OCI-LY1 (cell line): ENCODE results near the gene RAB36.

Experiments used
- H2AFZ ChIP-seq: fragments of 200-600 bp; sonication (generic), shearing (Covaris generic); 2 replicates; pipeline ENCODE4 v1.6.0; 2014; ENCODE audit warnings: antibody characterized with exemption, mild to moderate bottlenecking, low read length
- H3F3A ChIP-seq: fragments of 200-600 bp; sonication (generic), shearing (Covaris generic); 2 replicates; pipeline ENCODE4 v1.6.0; 2014; ENCODE audit warnings: mild to moderate bottlenecking, antibody characterized with exemption, low read length, moderate library complexity; ENCODE audit not compliant: insufficient read depth
- H3K27ac ChIP-seq: fragments of 200-600 bp; sonication (generic); 2 replicates; pipeline ENCODE4 v1.5.1; 2014; ENCODE audit warnings: low read length, mixed run types, mild to moderate bottlenecking, low read depth; ENCODE audit not compliant: poor library complexity, severe bottlenecking
- H3K27me3 ChIP-seq: fragments of 200-600 bp; sonication (generic); 2 replicates; pipeline ENCODE4 v1.6.0; 2014; ENCODE audit warnings: antibody characterized with exemption, mild to moderate bottlenecking, low read length, moderate library complexity; ENCODE audit not compliant: insufficient read depth
- H3K36me3 ChIP-seq: fragments of 200-600 bp; sonication (generic); 2 replicates; pipeline ENCODE4 v1.6.1; 2014; ENCODE audit warnings: mild to moderate bottlenecking, antibody characterized with exemption, low read length, moderate library complexity, mixed read lengths; ENCODE audit not compliant: insufficient read depth
- H3K4me1 ChIP-seq: fragments of 200-600 bp; sonication (generic); 2 replicates; pipeline ENCODE4 v1.5.1; 2014; ENCODE audit warnings: mild to moderate bottlenecking, low read length, moderate library complexity; ENCODE audit not compliant: insufficient read depth, severe bottlenecking
- H3K4me2 ChIP-seq: fragments of 200-600 bp; sonication (generic), shearing (Covaris generic); 2 replicates; pipeline ENCODE4 v1.6.1; 2014; ENCODE audit warnings: low read length
- H3K4me3 ChIP-seq: fragments of 200-600 bp; sonication (generic); 2 replicates; pipeline ENCODE4 v1.5.1; 2014; ENCODE audit warnings: low read length, low read depth, mild to moderate bottlenecking, mixed read lengths; ENCODE audit not compliant: poor library complexity, severe bottlenecking
- H3K79me2 ChIP-seq: fragments of 200-600 bp; shearing (Covaris generic); 2 replicates; pipeline ENCODE4 v1.6.1; 2016; ENCODE audit warnings: mixed run types, low read length, mixed read lengths; ENCODE audit not compliant: insufficient read depth
- H3K9ac ChIP-seq: fragments of 200-600 bp; sonication (generic), shearing (Covaris generic); 2 replicates; pipeline ENCODE4 v1.6.1; 2014; ENCODE audit warnings: mild to moderate bottlenecking, low read length, mixed read lengths
- H3K9me2 ChIP-seq: fragments of 200-600 bp; sonication (generic), shearing (Covaris generic); 2 replicates; pipeline ENCODE4 v1.6.1; 2014; ENCODE audit warnings: low read depth, mild to moderate bottlenecking, low read length, mixed read lengths
- H3K9me3 ChIP-seq: fragments of 200-600 bp; shearing (Covaris generic); 2 replicates; pipeline ENCODE4 v1.6.1; 2014; ENCODE audit warnings: low read length, mixed read lengths
- H4K20me1 ChIP-seq: fragments of 200-600 bp; sonication (generic), shearing (Covaris generic); 2 replicates; pipeline ENCODE4 v1.6.0; 2016; ENCODE audit warnings: mild to moderate bottlenecking, low read length; ENCODE audit not compliant: insufficient read depth
- CTCF ChIP-seq: fragments of 200-600 bp; sonication (generic), shearing (Covaris generic); IDR thresholded peaks from 2 replicates; pipeline ENCODE4 v1.5.1; 2017; ENCODE audit warnings: mild to moderate bottlenecking, antibody characterized with exemption, low read length, moderate library complexity, mixed read lengths
- EZH2 ChIP-seq: fragments of 200-600 bp; sonication (generic), shearing (Covaris generic); IDR thresholded peaks from 2 replicates; pipeline ENCODE4 v1.8.0; 2017; ENCODE audit warnings: borderline replicate concordance, mixed run types, mild to moderate bottlenecking, antibody characterized with exemption, low read length, moderate library complexity, mixed read lengths

RAB36 gene

GRCh38 chr22:23145878-23146470 is 697 bp downstream of the RAB36 start:
- no peak overlapping the region for H2AFZ ChIP-seq
- H3K9me3 ChIP-seq: no peaks in the 10 kb centered on the region
- H4K20me1 ChIP-seq: no peaks in the 10 kb centered on the region
- peaks cover 41% of the 10 kb centered on the region for H3K4me1 ChIP-seq
- H3K4me2 ChIP-seq: peak overlapping the region; percentile 67; the same call in 1 of the 2 replicates
- H3K27me3 ChIP-seq: no peaks in the 10 kb centered on the region
- H3F3A ChIP-seq: 0 out of 2 replicates have a peak, but pooled peaks cover 3% of the 10 kb centered on the region
- H3K4me3 ChIP-seq: peak overlapping the region; percentile 49
- H3K9me2 ChIP-seq: no peaks in the 10 kb centered on the region
- H3K27ac ChIP-seq: no peak overlapping the region
- no peak overlapping the region for H3K9ac ChIP-seq
- no peaks in the 10 kb centered on the region for H3K79me2 ChIP-seq
- TF ChIP-seq EZH2 (no peak), CTCF (no peak)
- H3K36me3 ChIP-seq: no peaks in the 10 kb centered on the region

- TF ChIP-seq EZH2 (no peak), CTCF (no peak)
- H3F3A ChIP-seq: 0 out of 2 replicates have a peak, but pooled peaks cover 3% of the 10 kb centered on the region
- H3K4me3 ChIP-seq: no peak overlapping the region
These were observed 1.4 kb downstream of the RAB36 start for GRCh38 chr22:23146478-23147205.

DNA sequence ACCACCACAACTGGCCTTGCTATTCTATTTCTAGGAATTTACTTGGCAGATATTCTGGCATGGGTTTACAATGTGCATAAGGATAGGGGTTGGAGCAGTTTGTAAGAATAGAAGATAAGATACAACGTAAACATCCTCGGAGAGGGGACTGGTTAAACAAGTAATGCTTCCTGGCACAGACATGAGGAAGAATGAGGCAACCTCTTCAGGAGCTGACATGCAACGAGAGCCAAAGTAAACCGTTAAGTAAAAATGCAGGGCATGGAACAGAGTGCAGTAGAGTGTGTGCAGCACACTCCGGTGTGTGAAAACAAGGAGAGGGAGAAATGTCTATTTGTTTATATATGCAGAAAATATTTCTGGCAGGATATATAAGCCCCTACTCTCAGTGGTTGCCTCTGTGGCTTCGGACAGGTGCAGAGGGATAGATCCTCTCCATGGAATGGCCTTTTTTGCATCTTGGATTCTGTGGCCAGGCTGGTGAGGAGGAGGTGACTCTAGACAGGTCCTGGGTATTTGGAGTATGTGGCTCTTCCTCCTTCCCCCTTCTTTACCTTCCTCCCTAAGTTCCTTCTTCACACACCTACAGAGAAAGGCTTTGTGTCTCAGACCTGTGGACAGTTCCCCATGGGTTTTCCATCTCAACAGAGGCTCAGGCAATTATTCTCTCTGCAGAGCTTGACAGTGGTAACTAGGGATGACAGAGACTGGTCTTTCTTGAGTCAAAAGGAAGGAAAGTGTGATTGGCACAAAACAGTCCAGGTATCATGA is 2.5 kb downstream of the RAB36 start:
- peaks cover 28% of the 10 kb centered on the region for H3K4me1 ChIP-seq
- H3K4me3 ChIP-seq: no peak overlapping the region
- H2AFZ ChIP-seq: no peak overlapping the region
- no peak overlapping the region for H3K9ac ChIP-seq
- no peaks in the 10 kb centered on the region for H3K36me3 ChIP-seq
- no peak overlapping the region for H3K4me2 ChIP-seq
- H3K27ac ChIP-seq: no peak overlapping the region
- 0 out of 2 replicates have a peak, but pooled peaks cover 3% of the 10 kb centered on the region for H3F3A ChIP-seq
- no peaks in the 10 kb centered on the region for H4K20me1 ChIP-seq
- no peaks in the 10 kb centered on the region for H3K27me3 ChIP-seq
- no peaks in the 10 kb centered on the region for H3K9me3 ChIP-seq
- no peaks in the 10 kb centered on the region for H3K9me2 ChIP-seq
- no peaks in the 10 kb centered on the region for H3K79me2 ChIP-seq
- no peak for TF ChIP-seq EZH2
- no peak for TF ChIP-seq CTCF

More at GRCh38 chr22:23146478-23147205, 1.4 kb downstream of the RAB36 start:
- H3K79me2 ChIP-seq: no peaks in the 10 kb centered on the region
- no peak overlapping the region for H3K9ac ChIP-seq
- H4K20me1 ChIP-seq: no peaks in the 10 kb centered on the region
- H3K9me2 ChIP-seq: no peaks in the 10 kb centered on the region
- no peaks in the 10 kb centered on the region for H3K27me3 ChIP-seq
- H2AFZ ChIP-seq: no peak overlapping the region
- no peak overlapping the region for H3K27ac ChIP-seq
- no peaks in the 10 kb centered on the region for H3K36me3 ChIP-seq
- H3K9me3 ChIP-seq: no peaks in the 10 kb centered on the region
- H3K4me1 ChIP-seq: peaks cover 34% of the 10 kb centered on the region
- H3K4me2 ChIP-seq: no peak overlapping the region
